ENCODE results near the gene HYCC2.

- TF ChIP-seq GATA2 (IDR thresholded peaks at IDR 0.05; ENCODE audit: low read depth, low read length), result no peak
- TF ChIP-seq GATA3 (IDR thresholded peaks at IDR 0.05; ENCODE audit: low read depth, low read length), result no peak
Observed at GRCh38 chr2:201110615-201111014, 39.1 kb upstream of the HYCC2 start.
